Naive thymus-derived CD4-positive, alpha-beta T cell (primary cell): ENCODE results near the gene TRPM6. TPM values are rescaled to one million over a fixed set of nuclear protein-coding genes. Genes with fewer than 3 reads are reported as not detected.
"Not testable (repeated sequence)": the region's sequence is repeated elsewhere in the genome, so short reads cannot be mapped to it uniquely, and the experiment has no call there.

Experiments
- ATAC-seq: fragments of 150-1000 bp; cut with Tn5 transposase; 2 replicates; pipeline ENCODE4 v1.10.0; 2021; ENCODE audit warnings: mild to moderate bottlenecking, moderate library complexity
- CTCF ChIA-PET: fragments of 350-600 bp; sonication (Branson Sonifier 250); formaldehyde crosslinking; loops from one replicate; lab custom pipeline; 2021; ENCODE audit warnings: antibody characterized with exemption; lab: Charles Lee
- POLR2A ChIA-PET: fragments of 350-600 bp; sonication (Branson Sonifier 250); formaldehyde crosslinking; loops from one replicate; lab custom pipeline; 2021; ENCODE audit warnings: antibody characterized with exemption, inconsistent platforms; lab: Charles Lee
- DNase-seq, 9 donors: peaks; one replicate each; pipeline versions ENCODE4 v3.0.0 to v3.0.0-alpha.2; 2020 to 2022; ENCODE audit warnings: mixed read lengths in 1 of 9
- H3K27ac ChIP-seq: one replicate; pipeline ENCODE4 v1.7.0; 2013; ENCODE audit warnings: mild to moderate bottlenecking, low read depth, low read length, moderate library complexity
- H3K27me3 ChIP-seq, 2 donors: one replicate each; pipeline ENCODE4 v1.7.0; 2013; ENCODE audit warnings: low read length in 2 of 2, mild to moderate bottlenecking in 2 of 2, moderate library complexity in 2 of 2; ENCODE audit not compliant: control insufficient read depth in 2 of 2, insufficient read depth in 2 of 2
- H3K36me3 ChIP-seq, 3 experiments: 1 replicate in 2 of 3; 2 replicates in 1 of 3; pipeline ENCODE4 v1.7.0; 2013; ENCODE audit warnings: low read length in 3 of 3, mild to moderate bottlenecking in 3 of 3, moderate library complexity in 1 of 3; ENCODE audit not compliant: insufficient read depth in 3 of 3, control insufficient read depth in 2 of 3
- H3K4me1 ChIP-seq, 2 donors: one replicate each; pipeline ENCODE4 v1.7.0; 2013; ENCODE audit warnings: low read length in 2 of 2, mild to moderate bottlenecking in 2 of 2, moderate library complexity in 1 of 2; ENCODE audit not compliant: control insufficient read depth in 2 of 2, insufficient read depth in 2 of 2
- H3K4me3 ChIP-seq: 2 replicates; pipeline ENCODE4 v1.7.0; 2013; ENCODE audit warnings: mild to moderate bottlenecking, low read length
- H3K9me3 ChIP-seq, 3 experiments: 1 replicate in 2 of 3; 2 replicates in 1 of 3; pipeline ENCODE4 v1.7.0; 2013; ENCODE audit warnings: low read length in 3 of 3; ENCODE audit not compliant: control insufficient read depth in 2 of 3
- H3K27ac Mint-ChIP-seq, 9 donors: one replicate each; pipeline ENCODE4 v1.8.0; 2020 to 2022; ENCODE audit warnings: mixed read lengths in 9 of 9, mild to moderate bottlenecking in 8 of 9, moderate library complexity in 5 of 9, inconsistent platforms in 2 of 9
- H3K27me3 Mint-ChIP-seq, 5 donors: one replicate each; pipeline ENCODE4 v1.8.0; 2021 to 2022; ENCODE audit warnings: mixed read lengths in 5 of 5, mild to moderate bottlenecking in 1 of 5
- H3K36me3 Mint-ChIP-seq, 5 donors: one replicate each; pipeline ENCODE4 v1.8.0; 2020 to 2022; ENCODE audit warnings: mixed read lengths in 5 of 5, mild to moderate bottlenecking in 3 of 5, inconsistent platforms in 1 of 5
- H3K4me1 Mint-ChIP-seq, 7 donors: one replicate each; pipeline ENCODE4 v1.8.0; 2020 to 2022; ENCODE audit warnings: mixed read lengths in 7 of 7, mild to moderate bottlenecking in 3 of 7, inconsistent platforms in 1 of 7
- H3K4me3 Mint-ChIP-seq, 10 donors: one replicate each; pipeline ENCODE4 v1.8.0; 2020 to 2022; ENCODE audit warnings: mild to moderate bottlenecking in 10 of 10, mixed read lengths in 10 of 10, moderate library complexity in 6 of 10, inconsistent platforms in 2 of 10
- H3K9me3 Mint-ChIP-seq, 11 donors: one replicate each; pipeline ENCODE4 v1.8.0; 2020 to 2022; ENCODE audit warnings: mixed read lengths in 11 of 11, mild to moderate bottlenecking in 4 of 11, inconsistent platforms in 1 of 11, moderate library complexity in 1 of 11
- intact Hi-C, 2 donors: fragments of 100-400 bp; cut with micrococcal nuclease; formaldehyde crosslinking; loops; one replicate each; pipeline ENCODE4 v1.15.1; 2023
- polyA plus RNA-seq, 2 donors: library from polyadenylated mRNA; unstranded; fragments of 300-500 nt; fragmentation: Illumina TruSeq; gene quantifications; one replicate each; pipeline ENCODE4 v1.2.3, GENCODE V29; 2021
- total RNA-seq, 6 experiments: library from RNA in 5 of 6; stranded (reverse) in 5 of 6; gene quantifications; 1 replicate in 5 of 6; 2 replicates in 1 of 6; pipeline ENCODE4 v1.2.3 and lab custom pipeline; 2021 to 2026

The TRPM6 gene
- total and polyA plus RNA-seq, 7 experiments from 2014 or later, result 0.85 to 3.6 TPM; not detected in 5

GRCh38 chr9:74860247-74860646 lies 27.5 kb downstream of the TRPM6 start:
- H3K27me3 ChIP-seq, ATAC-seq, H3K27ac Mint-ChIP-seq, H3K27ac ChIP-seq, DNase-seq, H3K9me3 Mint-ChIP-seq, H3K4me3 Mint-ChIP-seq, H3K9me3 ChIP-seq, H3K4me3 ChIP-seq, H3K4me1 ChIP-seq, H3K36me3 ChIP-seq, H3K27me3 Mint-ChIP-seq, POLR2A ChIA-PET, H3K36me3 Mint-ChIP-seq, CTCF ChIA-PET, H3K4me1 Mint-ChIP-seq: not testable (repeated sequence)
- intact Hi-C loops, result loop anchor here in 1 of 2 donors (10.0 kb wide), 1 partner anchor 135 kb away; no protein-coding TSS in a partner anchor

- ATAC-seq, result no peak
- Mint-ChIP-seq H3K4me3 (no peak overlapping the region), H3K27me3 (peaks cover 0 to 6% (median 0%) of the 10 kb centered on the region in 5 donors), H3K4me1 (peaks cover 0 to 9% (median 0%) of the 10 kb centered on the region in 7 donors), H3K36me3 (no peaks in the 10 kb centered on the region), H3K27ac (no peak overlapping the region), H3K9me3 (no peaks in the 10 kb centered on the region)
- intact Hi-C loops, result loop anchor here in 1 of 2 donors (10.0 kb wide), 1 partner anchor 135 kb away; no protein-coding TSS in a partner anchor
- Histone ChIP-seq H3K4me3 (no peak overlapping the region), H3K27ac (no peak overlapping the region), H3K27me3 (no peaks in the 10 kb centered on the region), H3K36me3 (no peaks in the 10 kb centered on the region), H3K9me3 (no peaks in the 10 kb centered on the region), H3K4me1 (no peaks in the 10 kb centered on the region)
- POLR2A ChIA-PET, result no interaction called here
- DNase-seq, result no peak
- CTCF ChIA-PET, result no interaction called here
Measured at GRCh38 chr9:74859786-74860185, 27.9 kb downstream of the TRPM6 start.

- H3K4me3 Mint-ChIP-seq, result no peak overlapping the region
- Histone ChIP-seq H3K4me1 (no peaks in the 10 kb centered on the region), H3K27me3 (no peaks in the 10 kb centered on the region), H3K4me3 (no peak overlapping the region), H3K9me3 (no peaks in the 10 kb centered on the region), H3K36me3 (no peaks in the 10 kb centered on the region), H3K27ac (no peak overlapping the region)
- POLR2A ChIA-PET, result no interaction called here
- no peaks in the 10 kb centered on the region for H3K36me3 Mint-ChIP-seq
- no peak for DNase-seq
- H3K27ac Mint-ChIP-seq, result no peak overlapping the region
- H3K27me3 Mint-ChIP-seq, result peaks cover 0 to 6% (median 0%) of the 10 kb centered on the region in 5 donors
- ATAC-seq, result no peak
- CTCF ChIA-PET, result no interaction called here
- no peaks in the 10 kb centered on the region for H3K9me3 Mint-ChIP-seq
- peaks cover 0 to 9% (median 0%) of the 10 kb centered on the region in 7 donors for H3K4me1 Mint-ChIP-seq
- intact Hi-C loops, result no loop called here
Measured at GRCh38 chr9:74858751-74859414, 28.8 kb downstream of the TRPM6 start.

- Histone ChIP-seq H3K36me3 (no peaks in the 10 kb centered on the region), H3K27ac (no peak overlapping the region), H3K27me3 (no peaks in the 10 kb centered on the region), H3K9me3 (no peaks in the 10 kb centered on the region), H3K4me3 (no peak overlapping the region), H3K4me1 (no peaks in the 10 kb centered on the region)
- no peak for ATAC-seq
- ChIA-PET POLR2A (no interaction called here), CTCF (no interaction called here)
- peaks cover 0 to 5% (median 0%) of the 10 kb centered on the region in 7 donors for H3K4me1 Mint-ChIP-seq
- intact Hi-C loops, result no loop called here
- H3K27ac Mint-ChIP-seq, result no peak overlapping the region
- peaks cover 0 to 6% (median 0%) of the 10 kb centered on the region in 5 donors for H3K27me3 Mint-ChIP-seq
- no peaks in the 10 kb centered on the region for H3K9me3 Mint-ChIP-seq
- DNase-seq, result no peak
- no peaks in the 10 kb centered on the region for H3K36me3 Mint-ChIP-seq
- H3K4me3 Mint-ChIP-seq, result no peak overlapping the region
Measured at GRCh38 chr9:74856989-74857388, 30.7 kb downstream of the TRPM6 start.

GRCh38 chr9:74855072-74855471 lies 32.6 kb downstream of the TRPM6 start:
- no peaks in the 10 kb centered on the region for H3K9me3 ChIP-seq
- CTCF ChIA-PET, result no interaction called here
- no peak overlapping the region for H3K27ac ChIP-seq
- no peak overlapping the region for H3K4me3 ChIP-seq
- Mint-ChIP-seq H3K27me3 (peaks cover 0 to 6% (median 0%) of the 10 kb centered on the region in 5 donors), H3K36me3 (no peaks in the 10 kb centered on the region), H3K9me3 (no peaks in the 10 kb centered on the region), H3K4me1 (no peaks in the 10 kb centered on the region), H3K4me3 (no peak overlapping the region), H3K27ac (no peak overlapping the region)
- no peaks in the 10 kb centered on the region for H3K4me1 ChIP-seq
- no peaks in the 10 kb centered on the region for H3K36me3 ChIP-seq
- intact Hi-C loops, result no loop called here
- DNase-seq, result no peak
- POLR2A ChIA-PET, result no interaction called here
- no peak for ATAC-seq
- H3K27me3 ChIP-seq, result no peaks in the 10 kb centered on the region

- H3K4me3 ChIP-seq, H3K4me1 Mint-ChIP-seq, H3K36me3 Mint-ChIP-seq, H3K4me3 Mint-ChIP-seq, H3K9me3 ChIP-seq, ATAC-seq, H3K27me3 ChIP-seq, H3K4me1 ChIP-seq, H3K9me3 Mint-ChIP-seq, POLR2A ChIA-PET, H3K27ac Mint-ChIP-seq, DNase-seq, H3K27me3 Mint-ChIP-seq, H3K36me3 ChIP-seq, H3K27ac ChIP-seq, intact Hi-C loops: not testable (repeated sequence)
- CTCF ChIA-PET, result interaction anchor here (0.9 kb wide), 1 partner anchor 214 kb away, joined by 4 read pairs; no protein-coding TSS in a partner anchor
Measured at GRCh38 chr9:74853024-74853423, 34.7 kb downstream of the TRPM6 start.

GRCh38 chr9:74848153-74848525 lies 39.6 kb downstream of the TRPM6 start:
- Mint-ChIP-seq H3K27me3 (peaks cover 0 to 11% (median 0%) of the 10 kb centered on the region in 5 donors), H3K4me1 (no peaks in the 10 kb centered on the region), H3K4me3 (no peak overlapping the region), H3K27ac (no peak overlapping the region), H3K36me3 (no peaks in the 10 kb centered on the region), H3K9me3 (no peaks in the 10 kb centered on the region)
- H3K36me3 ChIP-seq, result no peaks in the 10 kb centered on the region
- no peaks in the 10 kb centered on the region for H3K9me3 ChIP-seq
- intact Hi-C loops, result no loop called here
- DNase-seq (no peak), ATAC-seq (no peak)
- no peaks in the 10 kb centered on the region for H3K4me1 ChIP-seq
- ChIA-PET POLR2A (no interaction called here), CTCF (no interaction called here)
- H3K27ac ChIP-seq, result no peak overlapping the region
- H3K27me3 ChIP-seq, result no peaks in the 10 kb centered on the region
- H3K4me3 ChIP-seq, result no peak overlapping the region
